SK-N-SH (cell line): ENCODE measurements around the gene ZFHX3. TPM values are rescaled to one million over a fixed set of nuclear protein-coding genes. Genes with fewer than 3 reads are reported as not detected.

ENCODE experiments used
- CTCF ChIA-PET: fragments of 300-600, 350-600 bp; formaldehyde crosslinking; extraction: SDS; loops from one replicate; lab custom pipeline; 2021; lab: Yijun Ruan, JAX
- POLR2A ChIA-PET: fragments of 350-600 bp; sonication (Branson Sonifier 250); formaldehyde crosslinking; extraction: SDS; loops from one replicate; lab custom pipeline; 2020; ENCODE audit warnings: antibody characterized with exemption, inconsistent platforms; lab: Yijun Ruan, JAX
- DNase-seq: peaks from one replicate; pipeline ENCODE4 v3.0.0; 2012
- H2AFZ ChIP-seq: fragments of 200-600 bp; sonication (generic); 2 replicates; pipeline ENCODE4 v1.8.1; 2016; ENCODE audit warnings: antibody characterized with exemption, mild to moderate bottlenecking, low read depth
- H3F3A ChIP-seq: fragments of 200-600 bp; sonication (generic); replicated peaks from 2 replicates; pipeline ENCODE3; 2016; ENCODE audit warnings: antibody characterized with exemption, mild to moderate bottlenecking; ENCODE audit not compliant: insufficient read depth
- H3K27ac ChIP-seq, 2 experiments: fragments of 200-500 bp in 1 of 2; fragments of 200-600 bp in 1 of 2; sonication (Bioruptor generic) in 1 of 2; sonication (generic), shearing (Covaris generic) in 1 of 2; 2 replicates each; pipeline versions ENCODE4 v1.5.1 to v1.6.1; 2014 to 2016; ENCODE audit warnings: low read depth in 2 of 2, inconsistent platforms in 1 of 2, low read length in 1 of 2, mild to moderate bottlenecking in 1 of 2, mixed read lengths in 1 of 2
- H3K27me3 ChIP-seq: fragments of 200-600 bp; sonication (generic), shearing (Covaris generic); 2 replicates; pipeline ENCODE4 v1.6.1; 2016; ENCODE audit warnings: mixed run types; ENCODE audit not compliant: insufficient read depth
- H3K36me3 ChIP-seq, 2 experiments: fragments of 200-500 bp in 1 of 2; fragments of 200-600 bp in 1 of 2; sonication (Bioruptor generic) in 1 of 2; sonication (generic) in 1 of 2; replicated peaks in 1 of 2; 2 replicates each; pipeline versions ENCODE3 to v1.5.1; 2014 to 2016; ENCODE audit warnings: low read length in 1 of 2, mild to moderate bottlenecking in 1 of 2; ENCODE audit not compliant: insufficient read depth in 2 of 2, control insufficient read depth in 1 of 2
- H3K4me1 ChIP-seq, 2 experiments: fragments of 200-500 bp in 1 of 2; fragments of 200-600 bp in 1 of 2; sonication (Bioruptor generic) in 1 of 2; sonication (generic), shearing (Covaris generic) in 1 of 2; 2 replicates each; pipeline versions ENCODE4 v1.5.1 to v1.6.1; 2014 to 2016; ENCODE audit warnings: low read depth in 1 of 2, low read length in 1 of 2, mixed run types in 1 of 2; ENCODE audit not compliant: insufficient read depth in 2 of 2, control insufficient read depth in 1 of 2
- H3K4me2 ChIP-seq: fragments of 200-600 bp; sonication (generic), shearing (Covaris generic); 2 replicates; pipeline ENCODE4 v1.6.1; 2017; ENCODE audit warnings: mixed run types
- H3K4me3 ChIP-seq, 2 experiments: fragments of 200-500 bp in 1 of 2; fragments of 200-600 bp in 1 of 2; sonication (Bioruptor generic) in 1 of 2; sonication (generic), shearing (Covaris generic) in 1 of 2; 2 replicates each; pipeline versions ENCODE4 v1.5.1 to v1.8.1; 2014 to 2016; ENCODE audit warnings: low read depth in 2 of 2, inconsistent platforms in 1 of 2, low read length in 1 of 2, mild to moderate bottlenecking in 1 of 2, mixed read lengths in 1 of 2, moderate library complexity in 1 of 2
- H3K79me2 ChIP-seq: fragments of 200-600 bp; sonication (generic); 2 replicates; pipeline ENCODE4 v1.8.1; 2017; ENCODE audit warnings: mild to moderate bottlenecking; ENCODE audit not compliant: insufficient read depth
- H3K9ac ChIP-seq: fragments of 200-600 bp; sonication (generic); 2 replicates; pipeline ENCODE4 v1.6.1; 2017; ENCODE audit warnings: mixed run types
- H3K9me2 ChIP-seq: fragments of 200-600 bp; sonication (generic); 2 replicates; pipeline ENCODE4 v1.6.1; 2017; ENCODE audit warnings: mixed run types
- H3K9me3 ChIP-seq: fragments of 200-600 bp; sonication (generic); 2 replicates; pipeline ENCODE4 v1.6.1; 2017; ENCODE audit warnings: mixed run types, mild to moderate bottlenecking, moderate library complexity
- H4K20me1 ChIP-seq: fragments of 200-600 bp; sonication (generic); 2 replicates; pipeline ENCODE4 v1.6.1; 2017; ENCODE audit warnings: mild to moderate bottlenecking, mixed run types; ENCODE audit not compliant: insufficient read depth
- EP300 ChIP-seq, 2 experiments: IDR thresholded peaks; 2 replicates each; pipeline versions ENCODE4 v1.4.0 to v1.6.1; 2012; ENCODE audit warnings: borderline replicate concordance in 1 of 2, low read depth in 1 of 2, low read length in 1 of 2
- FOXJ3 ChIP-seq: sonication (generic); formaldehyde crosslinking; IDR thresholded peaks from 2 replicates; pipeline ENCODE4 v1.5.1; 2020; ENCODE audit warnings: mild to moderate bottlenecking, missing genetic modification reagents
- RAD21 ChIP-seq: IDR thresholded peaks from 2 replicates; pipeline ENCODE4 v1.6.1; 2012; ENCODE audit warnings: mild to moderate bottlenecking, low read length
- ZBTB33 ChIP-seq: IDR thresholded peaks from 2 replicates; pipeline ENCODE4 v1.4.0; 2012; ENCODE audit warnings: low read depth, borderline replicate concordance
- WGBS: methylation state at CpG from one replicate; pipeline ENCODE4 v1.1.6; 2017; ENCODE audit warnings: low lambda C conversion rate; 5-methylcytosine and 5-hydroxymethylcytosine counted together
- polyA plus RNA-seq, 3 experiments: library from polyadenylated mRNA; depleted of rRNA; stranded (reverse); fragments of >200 nt; gene quantifications; 2 replicates each; pipeline ENCODE4 v1.2.3, GENCODE V29; 2012
- TF ChIP-seq, protein P1 (sequence below): fragments of 150-350 bp; IDR thresholded peaks from 2 replicates; pipeline ENCODE4 v1.6.1; 2016; ENCODE audit warnings: mild to moderate bottlenecking, low read depth, low read length

The ZFHX3 gene
- polyA plus RNA-seq, 1 of the 3 experiments (the other 2 are of a cell fraction), result 2.0 TPM

GRCh38 chr16:72946063-72946462 lies 101.9 kb downstream of the ZFHX3 start:
- ChIA-PET CTCF (interaction anchor here (1.2 to 2.5 kb wide), 3 partner anchors 10 to 114 kb away, joined by 4 to 10 read pairs (median 4); no protein-coding TSS in a partner anchor), POLR2A (interaction anchor here (2.0 kb wide), 1 partner anchor 24 kb away, joined by 5 read pairs; no protein-coding TSS in a partner anchor)
- no peaks in the 10 kb centered on the region for H3F3A ChIP-seq
- H3K4me2 ChIP-seq, result no peak overlapping the region
- WGBS, result 91% methylated on average over 3 of the region's 3 CpGs
- peaks cover 0 to 43% of the 10 kb centered on the region in 2 experiments; a peak in 2 of 4 replicates for H3K4me1 ChIP-seq
- H3K27me3 ChIP-seq, result no peaks in the 10 kb centered on the region
- TF ChIP-seq, protein P1, sequence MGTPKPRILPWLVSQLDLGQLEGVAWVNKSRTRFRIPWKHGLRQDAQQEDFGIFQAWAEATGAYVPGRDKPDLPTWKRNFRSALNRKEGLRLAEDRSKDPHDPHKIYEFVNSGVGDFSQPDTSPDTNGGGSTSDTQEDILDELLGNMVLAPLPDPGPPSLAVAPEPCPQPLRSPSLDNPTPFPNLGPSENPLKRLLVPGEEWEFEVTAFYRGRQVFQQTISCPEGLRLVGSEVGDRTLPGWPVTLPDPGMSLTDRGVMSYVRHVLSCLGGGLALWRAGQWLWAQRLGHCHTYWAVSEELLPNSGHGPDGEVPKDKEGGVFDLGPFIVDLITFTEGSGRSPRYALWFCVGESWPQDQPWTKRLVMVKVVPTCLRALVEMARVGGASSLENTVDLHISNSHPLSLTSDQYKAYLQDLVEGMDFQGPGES, result no peak
- no peak for TF ChIP-seq EP300 (IDR thresholded peaks at IDR 0.05; ENCODE audit: borderline replicate concordance in 1 of 2, low read depth in 1 of 2, low read length in 1 of 2)
- H2AFZ ChIP-seq, result no peak overlapping the region
- no peak for DNase-seq
- no peak overlapping the region for H3K4me3 ChIP-seq
- H3K9ac ChIP-seq, result no peak overlapping the region
- H3K9me3 ChIP-seq, result no peaks in the 10 kb centered on the region
- H3K27ac ChIP-seq, result peak overlapping the region in 1 of 2 experiments; percentile 94; a peak in 2 of 4 replicates
- H3K36me3 ChIP-seq, result peaks cover 24 to 33% of the 10 kb centered on the region in 2 experiments
- H3K79me2 ChIP-seq, result peaks cover 87% of the 10 kb centered on the region
- H3K9me2 ChIP-seq, result no peaks in the 10 kb centered on the region
- H4K20me1 ChIP-seq, result peaks cover 41% of the 10 kb centered on the region

DNA sequence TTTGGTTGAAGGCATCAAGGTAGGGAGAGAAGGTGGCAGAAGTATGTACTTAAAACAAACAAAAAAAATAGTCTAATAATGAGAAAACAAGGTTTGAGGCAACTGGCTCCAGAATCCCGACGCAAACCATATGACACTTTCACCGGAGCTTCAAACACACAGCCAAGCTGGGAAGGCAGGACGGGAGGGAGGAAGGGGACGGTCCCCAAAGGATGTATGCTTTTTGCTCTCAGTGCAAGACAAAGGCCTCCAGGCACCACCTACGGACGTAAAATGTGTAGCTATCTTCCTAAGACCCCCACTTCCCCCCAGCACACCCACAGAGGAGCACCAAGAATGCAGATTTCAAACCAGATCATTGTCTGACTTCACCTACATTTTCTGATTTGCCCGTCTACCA lies 102.3 kb downstream of the ZFHX3 start:
- Histone ChIP-seq H3K4me1 (peaks cover 0 to 43% of the 10 kb centered on the region in 2 experiments; a peak in 2 of 4 replicates), H2AFZ (no peak overlapping the region), H3K36me3 (peaks cover 24 to 31% of the 10 kb centered on the region in 2 experiments), H4K20me1 (peaks cover 41% of the 10 kb centered on the region), H3K27me3 (no peaks in the 10 kb centered on the region), H3K9me2 (no peaks in the 10 kb centered on the region), H3K4me2 (no peak overlapping the region), H3K79me2 (peaks cover 87% of the 10 kb centered on the region), H3F3A (no peaks in the 10 kb centered on the region), H3K4me3 (no peak overlapping the region), H3K27ac (peak overlapping the region in 1 of 2 experiments; percentile 94; a peak in 1 of 4 replicates), H3K9ac (no peak overlapping the region), H3K9me3 (no peaks in the 10 kb centered on the region)
- ChIA-PET POLR2A (interaction anchor here (1.3 kb wide), 1 partner anchor 24 kb away, joined by 3 read pairs; no protein-coding TSS in a partner anchor), CTCF (interaction anchor here (1.2 to 1.8 kb wide), 2 partner anchors 9 to 16 kb away, joined by 4 read pairs; no protein-coding TSS in a partner anchor)
- TF ChIP-seq FOXJ3 (CRISPR knock-in tag) (no peak), ZBTB33 (no peak), RAD21 (no peak)
- DNase-seq, result no peak
- WGBS, result 91% methylated on average over 8 of the region's 8 CpGs
